GM18907 (cell line): ENCODE data around the gene MAGI1.
"Not testable (repeated sequence)": the region's sequence is repeated elsewhere in the genome, so short reads cannot be mapped to it uniquely, and the experiment has no call there.

Experiments used
- ATAC-seq: cut with Tn5 transposase; IDR thresholded peaks from one replicate; pipeline ENCODE4 v1.9.1; 2021; ENCODE audit warnings: mild to moderate bottlenecking, moderate library complexity; ENCODE audit not compliant: unreplicated experiment

Gene MAGI1

DNA sequence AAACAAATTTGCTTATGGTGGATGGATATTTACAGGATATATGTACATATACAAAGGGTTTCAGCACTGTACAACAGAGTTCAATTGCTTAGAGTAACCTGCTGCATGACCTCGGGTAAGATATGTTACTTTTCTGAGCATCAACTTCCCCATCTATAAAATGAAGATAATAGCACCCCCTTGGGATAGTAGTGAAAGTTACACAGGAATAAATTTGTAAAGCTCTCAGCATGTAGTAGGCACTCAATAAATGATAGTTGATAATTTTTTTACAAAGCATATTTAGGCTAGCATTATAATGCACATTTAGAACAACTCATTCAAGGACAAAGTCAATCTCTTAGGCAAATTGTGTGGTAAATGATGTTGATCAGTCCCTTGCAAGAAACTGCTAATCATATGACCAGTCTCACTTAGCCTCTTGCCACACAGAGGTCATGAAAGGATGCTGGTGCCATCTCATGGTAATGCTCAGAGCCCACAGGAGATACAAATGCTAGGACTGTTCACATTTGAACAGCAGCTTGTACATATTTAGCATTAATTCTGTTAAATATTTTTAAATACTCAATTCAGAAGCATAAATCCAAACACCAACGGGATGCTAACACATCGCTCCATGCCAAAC lies 123.9 kb downstream of the MAGI1 start:
- no peak for ATAC-seq

DNA sequence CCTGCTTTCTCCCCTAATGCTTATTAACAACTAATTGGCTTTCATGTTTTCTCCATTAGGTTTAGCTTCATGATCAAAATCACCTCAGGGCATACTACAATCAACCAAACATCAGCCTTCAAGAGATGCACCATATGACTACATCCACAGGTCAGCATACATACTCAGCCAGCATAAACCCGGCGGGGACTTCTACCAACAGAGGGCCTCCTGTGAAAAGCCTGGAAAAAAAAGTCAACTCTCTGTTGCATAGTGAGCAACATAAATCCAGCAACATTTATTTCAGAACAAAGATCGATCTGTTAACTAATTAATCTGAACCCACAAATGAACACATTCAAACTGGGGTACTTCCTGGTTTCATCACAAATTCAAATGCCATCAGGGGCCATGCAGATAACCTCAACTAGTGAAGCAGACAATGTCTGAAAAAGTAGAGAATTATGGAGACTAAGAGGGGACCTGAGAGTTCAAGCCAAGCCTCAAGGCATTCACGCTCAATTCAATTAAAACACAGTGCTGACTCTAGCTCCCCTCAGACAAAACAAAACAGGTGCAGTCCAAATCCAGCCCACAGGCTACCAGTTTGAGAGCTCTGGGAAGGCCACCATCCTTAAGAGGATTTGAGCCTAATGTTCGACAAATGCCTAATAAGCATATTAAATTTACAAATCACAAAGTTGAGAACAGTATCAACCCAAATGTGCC lies 124.5 kb downstream of the MAGI1 start:
- ATAC-seq, result no peak

DNA sequence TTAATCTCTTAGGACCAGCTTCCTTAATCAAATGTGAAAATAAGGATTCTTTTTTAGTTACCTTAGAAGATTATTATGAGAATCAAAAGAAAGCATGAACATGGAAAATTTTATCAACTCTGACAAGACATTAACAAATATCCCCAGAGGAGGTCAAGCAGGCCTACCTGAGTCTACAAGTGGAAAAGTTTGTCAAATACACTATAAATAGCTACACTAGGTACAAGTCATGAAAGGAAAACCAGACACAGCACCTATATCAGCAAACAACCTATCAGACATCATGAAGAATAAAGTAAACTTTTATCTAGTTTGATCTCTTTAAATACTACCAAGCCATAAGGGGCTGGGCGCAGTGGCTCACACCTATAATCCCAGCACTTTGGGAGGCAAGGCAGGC lies 126.1 kb downstream of the MAGI1 start:
- no peak for ATAC-seq

DNA sequence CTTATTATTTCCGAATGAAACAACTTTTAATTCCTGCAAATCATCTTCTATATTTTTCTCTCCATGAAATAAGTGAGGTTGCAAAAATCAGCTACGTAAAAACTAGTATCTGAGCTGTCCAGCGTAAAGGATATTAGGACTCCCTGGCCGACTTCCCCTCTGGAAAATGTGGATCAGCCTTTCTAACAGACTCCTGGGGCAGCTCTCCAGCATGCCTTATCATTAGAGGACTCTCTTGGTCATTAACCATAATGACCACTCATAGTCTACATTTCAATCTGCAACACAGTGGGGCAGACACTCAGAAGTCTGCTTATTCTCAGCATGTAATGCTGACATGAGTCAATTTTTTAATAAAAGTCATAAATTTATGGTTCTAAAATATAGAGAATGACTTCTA lies 130.1 kb downstream of the MAGI1 start:
- ATAC-seq, result no peak

DNA sequence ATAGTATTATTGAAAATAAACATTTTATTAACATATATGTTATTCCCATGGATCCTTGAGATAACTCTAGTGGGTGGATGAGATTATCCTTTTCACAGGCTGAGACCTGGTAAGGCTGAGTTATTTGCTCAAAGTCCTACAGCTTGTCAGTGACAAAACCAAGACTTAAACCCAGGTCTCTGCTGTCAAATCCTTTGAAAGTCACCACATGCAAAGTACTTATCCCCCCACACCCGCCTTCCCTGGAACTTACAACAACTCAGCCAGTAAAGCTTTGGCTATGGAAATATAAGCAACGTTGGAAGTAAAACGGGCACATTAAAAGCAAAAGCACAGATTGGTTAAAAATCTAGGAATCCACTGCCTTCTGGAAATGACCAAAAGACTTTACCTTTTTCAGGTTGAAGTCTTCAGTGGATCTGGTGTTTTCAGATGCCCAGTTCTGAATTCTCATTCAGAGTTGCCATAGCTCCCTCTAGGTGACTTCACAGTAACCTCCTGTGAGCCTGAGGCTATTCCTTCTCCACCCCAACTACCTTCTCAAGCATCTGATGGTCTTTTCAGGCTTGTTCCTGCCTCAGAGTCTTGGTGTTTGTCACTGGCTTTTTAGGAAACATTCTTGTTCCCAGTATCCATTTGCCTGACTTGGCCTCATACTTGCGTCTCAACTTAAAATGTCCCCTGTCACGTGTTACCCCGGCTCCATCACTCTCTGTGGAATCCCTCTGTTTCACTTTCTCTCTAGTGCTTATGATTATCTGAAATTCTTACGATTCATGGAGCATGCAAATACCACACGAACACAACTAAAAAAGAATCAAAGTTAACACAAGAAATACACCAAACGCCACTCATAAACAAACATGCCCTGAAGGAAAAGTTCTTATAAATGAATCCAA lies 131.2 kb downstream of the MAGI1 start:
- no peak for ATAC-seq

DNA sequence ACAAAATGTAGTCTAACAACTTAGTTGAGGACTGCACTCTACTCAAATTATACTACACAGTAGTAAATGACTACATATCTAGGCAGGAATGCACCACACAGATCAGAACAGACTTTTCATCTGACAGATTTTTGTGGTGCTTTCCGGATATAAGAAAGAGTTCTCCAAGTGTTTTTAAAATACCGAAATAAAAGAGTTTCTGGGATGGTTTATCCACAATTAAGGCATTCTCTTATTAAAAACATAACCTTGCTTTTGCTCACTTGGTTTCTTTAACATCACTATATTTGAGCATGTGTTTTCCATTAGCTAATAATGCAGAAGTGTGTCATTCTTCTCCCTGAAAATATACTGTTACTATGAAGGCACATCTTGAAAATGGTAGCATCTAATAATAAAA lies 132.9 kb downstream of the MAGI1 start:
- ATAC-seq, result no peak

DNA sequence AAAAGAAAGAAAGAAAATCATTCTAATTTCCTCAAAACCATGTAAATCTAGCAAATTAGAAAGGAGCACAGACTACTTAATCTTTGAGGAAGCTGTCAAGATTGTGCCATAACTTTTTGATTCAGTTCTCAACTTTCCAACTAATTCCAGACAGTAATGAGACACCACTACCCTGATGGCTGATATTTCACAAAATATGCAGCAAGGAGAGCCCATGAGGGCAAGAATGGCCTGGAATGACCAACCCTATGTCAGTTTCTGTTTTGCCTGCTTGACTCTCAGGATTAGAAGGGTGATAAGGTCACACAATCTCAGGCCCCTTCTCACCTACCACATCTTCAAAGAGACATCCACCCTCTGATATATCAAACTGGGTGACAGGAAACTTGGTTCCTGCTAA lies 134.7 kb downstream of the MAGI1 start:
- no peak for ATAC-seq

DNA sequence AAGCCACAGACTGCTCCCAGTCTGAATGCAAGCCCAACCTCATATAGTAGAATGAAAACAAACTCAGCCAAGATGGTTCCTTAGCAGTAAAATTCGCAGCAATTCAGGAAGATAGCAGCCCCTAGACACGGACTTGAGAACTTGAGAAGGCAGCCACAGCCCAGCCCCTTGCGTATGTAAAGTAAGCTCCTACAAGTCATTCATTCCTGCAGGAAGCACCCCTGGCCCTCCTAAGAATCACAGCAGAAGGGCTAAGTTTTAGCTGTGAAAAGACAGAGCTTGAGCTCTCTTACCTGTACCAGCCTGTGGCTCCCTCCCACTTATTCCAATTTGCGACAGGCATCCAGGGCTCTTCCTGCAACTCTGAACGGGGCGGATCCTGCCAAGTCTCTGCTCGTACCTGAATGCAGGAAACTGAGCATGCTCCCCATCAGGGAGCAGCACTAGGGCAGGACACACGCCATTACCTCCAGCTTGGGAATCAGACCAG lies 136.4 kb downstream of the MAGI1 start:
- no peak for ATAC-seq

DNA sequence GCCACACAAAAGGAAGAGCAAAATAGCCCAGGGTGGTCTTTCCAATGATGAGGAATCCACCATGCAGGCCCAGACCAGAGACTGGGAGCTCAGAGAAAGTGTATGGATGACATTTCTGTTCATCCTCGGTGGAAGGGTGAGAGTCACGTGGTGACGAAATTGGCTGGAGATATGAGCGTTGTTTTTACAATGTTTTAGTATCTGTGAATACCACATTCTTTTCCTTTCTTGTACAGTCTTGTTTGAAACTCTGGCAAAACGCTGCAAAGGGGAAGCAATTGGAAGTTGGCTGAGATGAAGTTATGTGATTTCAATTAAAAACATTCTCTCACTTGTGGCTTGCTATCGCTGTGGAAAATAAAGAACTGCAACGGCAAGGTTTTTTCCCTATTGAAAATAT lies 137.5 kb downstream of the MAGI1 start:
- ATAC-seq, result no peak

DNA sequence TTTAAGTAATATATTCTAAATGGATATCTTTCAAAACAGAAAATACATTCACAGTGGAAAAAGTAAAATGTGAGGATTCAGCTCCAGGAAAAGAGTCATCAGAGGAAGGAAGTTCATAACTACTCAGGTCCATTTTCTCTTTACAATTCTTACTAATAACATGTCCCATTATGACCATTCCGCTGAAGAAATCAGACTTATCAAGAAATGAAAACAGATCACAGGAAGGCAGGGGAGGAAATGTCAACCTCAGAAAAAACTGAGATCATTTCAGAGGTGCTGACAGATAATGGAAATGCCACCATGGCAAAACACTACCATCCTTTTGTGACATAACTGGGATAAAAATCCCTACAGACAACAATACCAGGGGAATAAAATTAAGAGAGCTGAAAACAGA lies 139.5 kb downstream of the MAGI1 start:
- ATAC-seq, result no peak

DNA sequence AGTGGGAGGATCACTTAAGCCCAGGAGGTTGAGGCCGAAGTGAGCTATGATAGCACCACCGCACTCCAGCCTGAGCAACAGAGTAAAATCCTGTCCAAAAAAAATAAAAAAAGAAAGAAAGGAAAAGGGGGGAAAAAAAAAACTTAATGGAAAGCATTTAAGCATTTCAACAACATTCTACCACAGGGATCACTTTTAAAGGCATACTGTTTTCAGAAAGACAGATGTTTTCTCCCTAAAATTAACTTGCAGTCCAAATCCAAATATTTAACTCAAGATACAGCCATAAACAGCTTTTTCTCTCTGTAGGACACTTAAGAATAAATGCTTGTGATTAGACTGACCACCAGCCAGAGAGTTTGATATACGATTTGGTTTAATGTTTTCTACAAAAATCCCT lies 141.0 kb downstream of the MAGI1 start:
- no peak for ATAC-seq

DNA sequence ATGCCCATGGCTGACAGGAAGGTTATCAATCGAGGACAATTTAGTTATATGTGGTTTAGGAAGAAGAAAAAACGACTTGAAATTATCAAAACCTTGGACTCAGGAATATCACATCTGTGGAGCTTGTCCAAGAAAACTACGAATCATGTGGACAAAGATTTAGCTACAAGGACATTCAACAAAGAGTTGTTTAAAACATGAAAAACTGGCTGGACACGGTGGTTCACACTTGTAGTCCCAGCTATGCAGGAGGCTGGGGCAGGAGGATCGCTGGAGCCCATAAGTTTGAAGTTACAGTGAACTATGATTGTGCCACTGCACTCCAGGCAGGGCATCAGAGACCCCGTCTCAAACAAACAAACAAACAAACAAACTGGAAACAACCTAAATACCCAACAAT lies 142.4 kb downstream of the MAGI1 start:
- ATAC-seq, result no peak

DNA sequence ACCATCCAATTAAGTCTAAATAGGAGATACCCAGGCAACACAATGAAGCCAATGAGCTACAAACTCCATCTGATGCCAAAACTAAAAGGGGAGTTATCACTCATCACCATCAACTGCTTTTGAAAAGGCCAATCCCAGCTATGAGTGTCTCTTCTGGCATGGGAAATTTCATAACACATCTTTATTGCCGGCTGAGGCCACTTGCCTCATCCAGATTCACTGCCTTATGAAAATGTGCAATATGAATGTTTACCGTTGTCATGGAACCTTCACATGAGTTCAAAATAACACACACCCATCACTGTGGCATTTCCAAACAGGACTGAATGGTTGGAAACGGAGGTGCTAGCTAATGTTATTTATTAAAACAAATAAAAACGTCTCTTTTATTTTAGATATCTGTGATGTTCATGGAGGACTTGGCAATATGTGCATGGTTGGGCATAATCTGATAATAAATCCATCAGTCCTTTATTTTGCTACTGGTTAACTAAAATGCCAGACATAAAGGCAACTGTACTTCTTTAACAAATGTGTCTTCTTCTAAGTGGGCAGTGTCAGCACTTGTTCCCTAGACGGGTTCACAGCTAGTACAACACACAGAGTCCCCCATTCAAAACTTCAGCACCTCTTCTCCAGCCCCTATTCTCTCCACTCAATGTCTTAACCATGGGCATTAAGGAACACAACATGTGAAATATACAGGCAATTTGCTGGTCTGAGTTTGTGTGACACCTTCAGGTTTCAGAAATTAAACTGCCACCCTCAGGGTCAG lies 143.9 kb downstream of the MAGI1 start:
- no peak for ATAC-seq

DNA sequence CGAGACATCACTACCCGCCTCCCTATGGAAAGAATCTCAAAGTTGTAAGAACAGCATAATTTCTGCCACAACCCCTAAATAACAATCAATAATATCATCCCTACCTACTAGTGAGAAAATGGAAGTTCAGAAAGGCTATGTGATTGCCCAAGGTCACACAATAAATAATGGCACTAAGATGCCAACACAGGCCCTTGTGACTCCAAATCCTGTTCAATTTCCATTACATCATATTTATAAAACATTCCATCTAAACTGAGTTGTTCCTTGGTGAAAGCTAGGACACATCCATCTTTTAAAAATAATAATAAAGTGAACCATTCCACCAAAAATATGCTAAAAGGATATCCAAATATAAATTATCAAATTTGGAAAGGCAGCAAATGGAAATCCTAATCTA lies 144.6 kb downstream of the MAGI1 start:
- no peak for ATAC-seq

DNA sequence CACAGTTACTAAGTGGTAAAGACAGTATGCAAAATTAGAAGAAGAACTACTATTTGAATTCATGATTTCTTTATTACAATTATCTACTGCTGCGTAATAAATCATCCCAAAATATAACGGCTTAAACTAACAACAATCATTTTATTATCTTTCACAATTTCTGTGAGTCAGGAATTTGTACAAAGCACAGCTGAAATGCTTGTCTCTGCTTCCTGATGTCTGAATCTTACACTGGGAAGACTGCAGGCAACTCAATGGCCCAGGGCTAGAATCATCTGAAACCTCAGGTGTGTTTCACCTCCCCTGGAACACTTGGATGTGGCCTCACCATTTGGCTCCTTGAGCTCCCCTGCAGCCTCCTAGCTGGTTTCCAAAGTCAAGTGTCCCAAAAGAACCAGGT lies 145.1 kb downstream of the MAGI1 start:
- no peak for ATAC-seq

DNA sequence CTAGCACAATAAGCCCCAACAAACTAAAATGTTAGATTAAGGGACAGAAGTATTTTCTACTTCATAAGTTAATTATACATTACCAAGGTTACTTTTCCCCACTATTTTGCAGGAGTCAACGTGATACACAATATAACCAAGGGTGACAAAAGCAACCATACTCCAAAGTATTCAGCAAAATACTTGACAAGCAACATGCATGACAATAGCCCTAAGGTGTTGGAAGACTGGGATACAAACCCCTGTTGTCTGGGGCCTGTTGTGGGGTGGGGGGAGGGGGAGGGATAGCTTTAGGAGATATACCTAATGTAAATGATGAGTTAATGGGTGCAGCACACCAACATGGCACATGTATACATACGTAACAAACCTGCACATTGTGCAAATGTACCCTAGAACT lies 147.2 kb downstream of the MAGI1 start:
- ATAC-seq, result not testable (repeated sequence)

DNA sequence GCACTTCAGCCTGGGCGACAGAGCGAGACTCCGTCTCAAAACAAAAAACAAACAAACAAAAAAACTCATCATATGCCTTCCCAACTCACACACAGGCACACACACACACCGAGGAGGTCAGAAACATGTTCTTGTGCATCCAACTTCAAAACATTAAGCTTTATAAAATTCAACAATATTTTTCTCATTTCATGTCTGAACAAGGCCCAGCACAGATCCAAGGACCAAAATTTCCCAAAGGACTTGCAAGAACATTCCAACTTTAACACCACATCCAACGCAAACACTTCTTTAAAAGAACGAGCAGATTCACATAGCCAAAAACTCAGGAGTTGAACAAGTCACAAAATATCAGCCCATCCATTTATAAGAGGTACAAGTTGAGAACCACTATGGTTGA lies 148.4 kb downstream of the MAGI1 start:
- ATAC-seq, result no peak

DNA sequence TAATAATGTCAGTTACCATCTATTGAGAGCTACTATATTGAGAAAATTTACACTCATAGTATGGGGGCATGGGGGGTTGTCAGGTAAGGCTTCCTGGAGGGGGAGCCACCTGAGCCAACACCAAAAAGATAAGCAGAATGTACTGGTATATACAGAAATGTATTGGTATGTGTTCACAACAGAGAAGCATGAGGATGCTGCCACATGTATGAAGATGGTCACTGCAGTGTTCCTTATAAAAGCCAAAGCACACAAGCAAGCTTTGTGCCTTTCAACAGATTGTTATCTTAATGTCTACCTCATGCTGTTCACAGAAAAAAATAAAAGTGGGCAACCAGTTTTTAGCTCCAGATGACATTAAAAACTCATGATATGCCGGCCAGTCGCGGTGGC lies 149.0 kb downstream of the MAGI1 start:
- no peak for ATAC-seq

DNA sequence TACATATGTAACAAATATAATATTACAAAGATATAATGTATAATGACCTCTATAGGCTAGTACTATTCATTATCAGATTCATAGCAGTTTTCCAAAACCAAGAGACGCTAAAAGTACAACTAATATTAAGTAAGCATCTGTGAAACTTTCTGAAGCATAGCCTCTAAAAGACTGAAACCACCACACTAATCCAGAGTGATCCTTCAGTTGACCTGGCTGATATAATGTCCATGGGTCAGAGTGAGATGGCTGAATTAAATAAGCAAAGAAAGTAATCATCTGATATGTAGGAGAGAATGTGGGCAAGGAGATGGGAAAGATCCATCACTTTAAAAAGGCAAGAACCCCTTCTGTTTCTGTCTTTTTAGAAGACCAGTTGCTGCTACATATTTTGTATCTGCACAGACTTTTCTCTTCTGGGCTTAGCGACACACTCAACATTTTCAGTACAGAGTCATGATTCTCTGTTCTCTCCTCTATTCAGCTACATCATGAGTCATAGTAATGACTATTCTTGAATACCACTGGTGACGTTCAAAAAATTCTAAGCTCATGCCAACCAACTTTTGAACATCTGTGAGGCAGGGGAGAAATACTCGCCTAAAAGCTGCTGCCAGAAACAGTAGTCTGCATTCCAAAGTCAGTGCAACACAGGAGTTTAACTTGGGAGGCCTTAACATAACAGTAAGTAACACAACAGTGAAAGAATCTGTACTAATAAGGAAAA lies 149.6 kb downstream of the MAGI1 start:
- no peak for ATAC-seq

DNA sequence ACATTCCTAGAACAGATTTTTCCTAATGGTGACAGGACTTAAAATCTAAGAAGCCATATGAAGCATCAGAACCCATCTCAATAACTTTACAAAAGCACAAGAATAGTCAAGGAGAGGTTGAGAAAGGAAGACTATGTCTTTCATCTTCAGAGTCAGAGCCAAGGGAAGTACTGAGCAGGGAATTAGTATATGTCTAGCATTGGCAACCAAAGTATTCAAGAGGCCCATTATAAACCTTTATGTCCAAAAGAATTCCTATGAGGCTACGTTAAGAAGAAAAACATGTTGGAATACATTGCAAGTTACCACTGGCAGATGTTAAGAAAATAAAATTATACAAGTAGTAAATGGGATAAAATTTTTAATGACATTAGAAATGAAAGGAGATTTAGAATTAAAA lies 150.5 kb downstream of the MAGI1 start:
- ATAC-seq, result no peak
